ENCODE measurements around the gene CTDP1.
"Not testable (repeated sequence)": the region's sequence is repeated elsewhere in the genome, so short reads cannot be mapped to it uniquely, and the experiment has no call there.

CTDP1 gene

DNA sequence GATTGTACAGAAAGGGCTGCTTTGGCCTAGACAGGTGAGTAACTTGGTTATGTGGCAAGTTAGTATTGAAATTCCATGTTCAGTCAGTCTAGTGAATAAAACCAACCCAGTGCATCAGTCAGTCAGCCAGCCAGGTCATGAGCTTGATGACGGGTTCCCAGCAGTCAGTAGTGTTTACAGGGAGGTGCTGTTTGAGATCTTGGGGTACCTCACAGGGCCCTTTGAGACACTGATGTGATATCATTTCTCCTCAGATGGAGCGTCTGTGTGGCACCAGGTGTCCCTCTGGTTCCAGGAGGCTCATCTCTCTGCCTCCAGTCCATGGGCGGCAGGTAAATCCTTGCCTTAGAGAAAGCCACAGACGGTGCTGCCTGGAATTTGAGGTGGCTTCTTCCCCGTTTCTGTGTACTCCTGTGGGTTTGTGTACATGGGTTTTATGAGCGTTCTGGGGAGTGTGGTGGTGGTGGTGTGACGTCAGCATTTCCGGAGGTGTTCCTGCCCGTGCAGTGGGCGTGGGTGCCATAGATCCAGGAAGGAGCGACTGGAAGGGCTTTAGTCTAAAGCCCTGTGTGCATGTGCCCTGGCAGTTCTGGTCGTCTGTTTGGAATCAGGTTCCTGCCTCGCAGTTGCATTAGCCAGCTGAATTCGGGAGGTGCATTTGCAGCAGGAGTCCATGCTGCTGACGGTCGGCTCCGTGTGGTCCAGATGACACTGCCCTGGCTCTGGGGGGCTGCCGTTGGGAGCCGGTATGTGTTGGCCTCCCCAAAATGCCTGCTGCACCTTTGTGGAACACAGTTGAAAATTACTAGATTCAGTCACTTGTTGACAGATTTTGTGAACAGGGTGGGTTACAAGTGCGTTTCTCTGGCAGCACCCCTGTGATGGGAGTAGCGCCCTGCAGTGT lies 2.1 kb downstream of the CTDP1 start:
- DNase-seq (ENCODE audit: low read depth): no peak

DNA sequence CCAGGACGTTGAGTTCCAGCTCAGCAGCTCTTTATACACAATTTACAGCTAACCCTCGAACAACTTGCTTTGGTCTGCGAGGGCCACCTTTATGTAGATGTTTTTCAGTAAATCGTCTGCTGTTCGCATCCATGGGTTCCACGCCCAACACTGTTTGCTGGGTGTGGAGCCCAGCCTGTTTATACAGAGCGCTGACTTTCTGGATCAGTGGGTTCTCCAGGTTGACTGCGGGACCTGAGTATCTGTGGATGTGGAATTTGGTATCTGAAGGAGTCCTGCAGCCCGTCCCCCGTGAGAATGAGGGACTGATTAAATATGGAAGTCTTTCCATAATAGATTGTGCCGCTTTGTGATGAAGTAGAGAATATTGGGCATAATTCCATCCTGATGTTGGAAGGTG lies 2.9 kb downstream of the CTDP1 start:
- DNase-seq (ENCODE audit: low read depth): no peak

DNA sequence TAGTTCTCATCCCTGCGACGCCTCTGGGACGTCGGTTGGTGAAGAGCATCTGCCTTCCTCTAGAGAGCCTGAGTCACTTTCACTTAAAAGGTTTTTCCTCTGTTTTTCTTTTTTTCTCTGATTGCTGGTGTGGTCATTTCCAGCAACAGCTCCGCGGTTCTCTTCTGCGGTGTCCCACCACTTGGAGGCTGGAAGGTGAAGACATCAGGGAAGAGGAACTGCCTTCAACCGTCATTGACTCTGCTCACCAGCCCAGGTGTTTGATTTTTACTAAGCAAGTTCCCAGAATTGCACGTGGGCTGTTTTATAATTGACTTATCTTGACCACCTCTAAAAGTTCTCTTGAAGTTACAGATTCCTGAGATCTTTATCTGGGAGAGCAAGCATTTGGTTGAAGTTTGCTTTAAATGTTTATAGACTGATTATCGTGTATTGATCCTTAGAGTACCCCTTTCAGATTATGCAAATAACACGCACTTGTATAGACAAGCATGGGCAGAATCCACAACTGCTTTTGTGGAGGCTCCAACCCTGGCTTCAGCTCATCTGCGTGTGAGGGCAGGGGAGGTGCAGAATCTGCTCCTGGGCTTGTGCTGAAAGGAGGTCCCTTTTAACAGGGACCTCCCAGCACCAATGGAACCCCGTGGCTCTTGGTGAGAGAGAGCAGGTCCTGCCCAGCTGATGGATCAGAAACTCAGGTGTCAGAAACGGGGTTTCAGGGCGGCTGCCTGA lies 3.5 kb downstream of the CTDP1 start:
- DNase-seq (ENCODE audit: low read depth): no peak

DNA sequence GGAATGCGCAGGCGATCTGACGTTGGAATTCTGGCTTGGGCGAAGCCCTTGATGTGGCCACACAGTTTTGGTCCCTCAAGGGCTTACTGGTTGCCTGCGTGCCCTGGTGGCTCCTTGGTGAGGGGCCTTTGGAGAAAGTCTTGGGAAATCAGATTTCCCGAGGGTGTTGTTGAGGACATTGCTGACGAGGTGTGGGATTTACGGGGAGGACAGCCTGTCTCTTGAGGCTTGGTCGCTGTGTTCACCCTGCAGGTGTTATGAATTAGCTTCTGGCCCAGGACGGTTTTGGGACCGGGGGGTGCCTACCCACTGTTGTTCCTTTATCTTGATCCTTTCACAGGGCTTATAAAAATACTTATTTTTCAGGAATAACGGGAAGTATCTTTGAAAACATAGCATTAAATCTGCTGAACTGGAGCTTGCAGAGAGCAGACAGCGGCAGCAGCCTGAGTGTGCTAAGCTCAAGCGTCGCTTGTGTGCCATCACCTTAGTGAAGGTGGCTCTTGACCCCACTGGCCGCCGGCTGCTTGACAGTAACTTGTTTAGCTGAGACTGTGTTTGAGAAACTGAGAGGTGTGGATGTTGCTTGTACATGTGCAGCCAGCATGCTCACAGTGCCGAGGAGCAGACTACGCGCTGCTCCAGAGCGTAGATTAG lies 4.2 kb downstream of the CTDP1 start:
- no peak for DNase-seq (ENCODE audit: low read depth)

DNA sequence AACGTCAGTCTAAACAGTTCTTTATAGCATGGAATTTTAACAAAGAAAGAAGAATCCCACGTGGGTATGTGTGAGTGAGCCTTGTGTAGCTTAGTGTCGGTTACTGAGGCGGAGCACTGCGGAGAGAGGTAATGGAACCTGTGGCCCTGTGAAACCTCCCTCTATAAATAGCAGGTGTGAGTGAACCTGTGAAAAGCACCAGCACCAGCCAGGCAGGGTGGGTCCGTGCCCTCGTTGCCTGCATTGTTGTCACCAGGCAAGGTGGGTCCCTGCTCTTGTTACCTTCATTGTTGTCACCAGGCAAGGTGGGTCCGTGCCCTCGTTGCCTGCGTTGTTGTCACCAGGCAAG lies 4.7 kb downstream of the CTDP1 start:
- DNase-seq (ENCODE audit: low read depth): no peak

DNA sequence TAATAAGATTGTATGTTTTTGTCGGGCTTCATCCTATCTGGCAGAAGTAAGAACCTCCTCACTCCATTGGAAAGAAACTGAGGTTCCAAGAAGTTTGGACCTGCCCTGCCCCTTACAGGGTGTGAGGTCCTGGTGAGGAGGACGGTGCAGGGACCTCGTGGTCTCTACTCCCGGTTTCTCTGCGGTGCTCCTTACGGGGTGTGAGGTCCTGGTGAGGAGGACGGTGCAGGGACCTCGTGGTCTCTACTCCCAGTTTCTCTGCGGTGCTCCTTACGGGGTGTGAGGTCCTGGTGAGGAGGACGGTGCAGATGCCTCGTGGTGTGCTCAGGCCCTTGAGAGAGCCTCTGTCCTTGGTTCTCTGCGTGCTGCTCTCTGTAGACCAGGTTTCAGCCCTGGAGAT lies 5.2 kb downstream of the CTDP1 start:
- DNase-seq (ENCODE audit: low read depth): no peak

DNA sequence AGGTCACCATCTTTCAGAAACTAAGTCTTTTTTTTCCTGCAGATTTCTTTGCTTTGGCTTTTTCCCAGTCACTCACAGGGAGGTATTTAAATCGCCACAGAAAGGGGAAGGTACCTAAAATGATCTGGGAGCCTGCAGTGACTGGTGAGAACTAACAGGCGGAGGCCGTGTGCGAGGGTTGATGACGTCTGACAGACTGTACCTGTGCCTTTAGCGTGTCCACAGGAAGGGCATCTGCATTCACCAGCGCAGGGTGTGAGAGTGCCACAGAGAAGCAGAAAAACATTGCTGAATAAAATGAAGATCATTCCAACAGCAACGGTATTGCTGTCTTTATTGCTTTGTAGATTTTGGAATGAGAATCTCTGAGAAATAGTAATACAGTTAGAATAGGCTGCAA lies 5.7 kb downstream of the CTDP1 start:
- DNase-seq (ENCODE audit: low read depth): no peak

DNA sequence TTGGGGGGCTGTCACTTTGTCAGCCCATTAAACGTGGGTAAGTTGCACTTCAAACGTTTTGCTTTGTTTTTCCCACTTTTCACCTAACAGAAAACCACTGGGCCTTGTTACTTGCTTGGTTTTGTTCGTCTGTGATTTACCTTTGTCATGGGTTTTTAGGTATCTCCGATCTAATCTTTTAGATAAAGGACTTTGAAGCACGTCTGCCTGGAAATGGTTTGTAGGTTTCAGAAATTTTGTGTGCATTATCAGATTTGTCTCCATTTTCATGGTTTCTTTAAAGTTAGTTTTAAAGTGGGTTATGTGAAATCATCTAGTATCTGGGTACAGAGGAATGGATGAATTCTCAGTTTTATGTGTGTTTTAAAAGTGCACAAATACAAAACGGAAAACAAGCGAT lies 6.4 kb downstream of the CTDP1 start:
- DNase-seq (ENCODE audit: low read depth): no peak

DNA sequence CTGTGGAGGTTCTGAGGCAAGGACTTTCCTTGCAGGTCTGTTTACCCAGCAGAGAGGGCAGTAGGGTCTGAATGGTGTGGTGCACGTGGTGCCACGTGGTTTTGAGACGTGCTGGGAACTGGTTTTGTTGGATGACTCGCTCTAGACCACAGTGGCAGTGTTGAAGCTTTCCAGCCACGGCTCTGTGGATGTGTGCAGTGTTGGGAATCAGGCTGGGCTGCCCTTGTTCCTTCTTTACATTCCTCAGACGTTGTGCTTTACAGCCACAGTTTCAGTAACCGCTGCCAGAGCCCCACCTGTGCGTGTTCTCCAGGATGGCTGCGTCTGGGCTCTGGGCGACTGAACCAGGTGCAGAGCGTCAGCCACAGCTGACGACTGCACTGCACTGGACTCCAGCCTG lies 8.2 kb downstream of the CTDP1 start:
- DNase-seq (ENCODE audit: low read depth): no peak

DNA sequence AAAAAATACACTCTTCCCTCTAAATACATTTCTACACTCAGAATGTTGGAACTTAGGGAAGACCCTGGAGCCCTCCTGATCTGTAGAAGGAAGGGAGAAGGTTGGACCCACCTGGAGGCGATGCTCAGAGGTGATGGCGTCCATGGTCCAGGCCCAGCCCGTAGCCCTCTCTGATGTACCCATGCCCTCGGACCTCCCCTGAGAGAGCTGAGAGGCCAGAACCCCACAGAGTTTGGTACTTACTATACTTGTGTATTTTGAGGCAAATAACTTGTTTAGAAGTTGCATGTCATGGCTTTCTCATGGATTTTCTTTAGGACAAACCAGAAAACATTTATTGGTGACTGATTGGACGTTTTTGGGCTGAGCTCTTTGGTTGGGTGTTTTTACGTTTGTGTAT lies 10.5 kb downstream of the CTDP1 start:
- DNase-seq (ENCODE audit: low read depth): no peak

DNA sequence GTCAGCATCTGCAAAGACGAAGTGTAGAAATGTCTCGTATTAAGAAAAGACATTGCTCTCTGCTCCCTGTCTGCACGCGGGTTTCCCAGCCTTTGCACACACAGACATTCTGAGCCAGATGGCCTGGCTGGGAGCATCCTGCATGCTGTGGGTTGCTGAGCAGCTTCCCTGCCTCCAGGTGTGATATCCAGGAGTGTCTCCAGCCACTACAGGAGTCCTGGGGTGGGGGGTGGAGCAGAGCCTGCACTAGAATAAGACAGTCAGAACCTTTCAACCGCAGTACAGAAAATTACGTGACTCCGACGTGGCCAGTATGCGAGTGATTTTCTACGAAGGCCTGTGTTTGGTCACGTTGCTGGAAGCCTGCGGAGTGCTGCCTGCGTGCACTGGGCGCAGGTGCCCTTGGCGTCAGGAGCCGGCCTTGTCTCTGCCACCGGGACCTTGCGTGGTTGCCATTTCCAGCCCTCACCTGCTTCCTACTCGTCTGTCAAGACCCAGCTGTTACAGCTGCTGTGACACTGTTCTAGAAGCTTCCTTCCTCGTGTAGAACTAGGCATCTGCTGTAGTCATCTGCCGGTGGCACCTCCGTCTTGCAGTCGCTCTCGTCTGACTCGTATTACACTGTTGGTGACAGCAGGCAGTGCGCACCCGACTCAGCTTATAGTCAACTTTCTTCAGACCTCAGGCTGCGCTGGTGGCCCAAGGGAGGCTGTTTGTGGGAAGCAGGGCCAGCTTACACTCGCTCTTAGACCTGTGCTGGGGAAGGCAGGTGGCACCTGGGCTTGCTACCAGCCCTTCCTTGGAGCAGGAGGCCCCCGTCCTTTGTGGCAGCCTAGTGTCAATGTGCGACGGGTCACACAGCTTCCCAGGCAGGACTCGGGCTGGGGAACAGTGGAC lies 11.2 kb downstream of the CTDP1 start:
- no peak for DNase-seq (ENCODE audit: low read depth)

DNA sequence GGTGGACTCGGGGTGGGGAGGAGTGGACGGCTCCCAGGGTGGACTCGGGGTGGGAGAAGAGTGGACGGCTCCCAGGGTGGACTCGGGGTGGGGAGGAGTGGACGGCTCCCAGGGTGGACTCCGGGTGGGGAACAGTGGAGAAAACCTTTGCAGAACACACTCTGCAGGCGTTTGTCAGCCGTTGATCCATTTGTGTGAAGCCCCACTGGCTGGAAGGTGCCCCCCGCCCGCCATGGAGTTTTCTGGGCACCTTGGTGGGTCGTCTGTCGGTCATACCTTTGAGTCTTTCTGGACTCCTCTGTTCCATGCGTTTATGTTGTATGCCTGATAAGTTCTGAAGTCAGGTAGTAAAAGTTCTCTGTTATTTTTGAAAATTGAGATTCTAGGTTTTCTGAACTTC lies 12.5 kb downstream of the CTDP1 start:
- DNase-seq (ENCODE audit: low read depth): no peak

DNA sequence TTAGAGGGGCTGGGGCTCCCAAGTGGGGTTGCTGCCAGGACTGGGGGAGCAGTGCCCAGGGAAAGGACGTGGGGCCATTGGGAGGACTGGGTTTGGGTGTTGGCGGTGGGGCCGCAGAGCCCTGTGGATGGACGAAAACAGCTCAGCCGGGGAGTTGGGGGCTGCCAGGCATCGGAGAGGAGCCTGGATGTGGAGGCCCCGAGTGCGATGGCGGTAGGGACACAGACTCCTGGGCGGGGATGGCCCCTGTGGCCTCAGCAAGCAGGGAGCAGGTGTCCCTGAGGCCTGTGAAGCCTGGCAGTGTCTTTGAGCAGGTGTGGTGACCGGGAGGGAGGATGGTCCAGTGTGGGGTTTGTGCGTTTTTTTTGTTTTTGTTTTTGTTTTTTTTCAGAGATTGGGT lies 13.3 kb downstream of the CTDP1 start:
- DNase-seq (ENCODE audit: low read depth): no peak

DNA sequence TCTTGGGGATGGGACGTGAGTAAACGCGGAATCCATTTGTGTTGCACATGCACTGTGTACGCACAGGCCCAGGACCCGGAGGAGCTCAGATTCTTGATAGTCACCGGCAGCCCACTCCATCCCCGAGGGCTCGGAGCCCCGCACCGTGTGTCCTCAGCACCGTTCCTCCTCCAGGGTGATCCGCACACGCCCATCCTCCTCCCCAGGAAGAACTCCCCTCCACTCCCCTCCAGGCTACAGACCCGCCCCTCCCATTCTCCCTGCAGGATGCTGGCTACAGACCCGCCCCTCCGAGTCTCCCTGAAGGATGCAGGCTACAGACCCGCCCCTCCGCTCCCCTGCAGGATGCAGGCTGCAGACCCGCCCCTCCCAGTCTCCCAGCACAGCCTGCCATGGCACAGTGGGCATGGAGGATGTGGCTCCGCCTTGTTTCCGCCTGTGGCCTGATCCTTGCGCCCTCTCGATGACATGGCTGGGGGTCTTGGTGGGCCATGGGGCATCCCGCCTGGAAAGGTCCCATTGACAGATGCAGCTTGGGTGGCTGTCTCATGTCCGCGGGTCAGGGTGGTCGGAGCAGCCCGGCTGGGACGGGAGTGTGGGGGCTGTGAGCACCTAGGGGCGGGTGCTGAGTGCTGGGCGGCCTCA lies 14.1 kb downstream of the CTDP1 start:
- DNase-seq (ENCODE audit: low read depth): no peak

DNA sequence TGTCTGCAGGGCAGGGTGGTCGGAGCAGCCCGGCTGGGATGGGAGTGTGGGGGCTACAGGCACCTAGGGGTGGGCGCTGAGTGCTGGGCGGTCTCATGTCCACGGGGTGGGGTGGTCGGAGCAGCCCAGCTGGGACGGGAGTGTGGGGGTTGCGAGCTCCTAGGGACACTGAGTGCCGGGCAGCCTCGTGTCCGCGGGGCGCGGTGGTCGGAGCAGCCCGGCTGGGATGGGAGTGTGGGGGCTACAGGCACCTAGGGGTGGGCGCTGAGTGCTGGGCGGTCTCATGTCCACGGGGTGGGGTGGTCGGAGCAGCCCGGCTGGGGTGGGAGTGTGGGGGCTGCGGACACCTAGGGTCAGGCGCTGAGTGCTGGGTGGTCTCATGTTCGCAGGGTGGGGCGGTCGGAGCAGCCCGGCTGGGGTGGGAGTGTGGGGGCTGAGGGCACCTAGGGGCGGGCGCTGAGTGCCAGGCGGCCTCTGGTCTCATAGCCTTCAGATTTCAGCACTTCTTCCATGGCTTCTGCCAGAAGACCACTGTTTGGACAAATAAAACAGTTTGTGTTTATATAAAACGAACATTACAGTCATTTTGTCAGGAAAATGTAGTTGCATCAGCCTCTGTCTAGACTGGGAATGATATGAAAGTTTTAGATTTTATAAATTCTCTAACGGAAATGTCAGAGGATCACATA lies 14.7 kb downstream of the CTDP1 start:
- not testable (repeated sequence) for DNase-seq (ENCODE audit: low read depth)

DNA sequence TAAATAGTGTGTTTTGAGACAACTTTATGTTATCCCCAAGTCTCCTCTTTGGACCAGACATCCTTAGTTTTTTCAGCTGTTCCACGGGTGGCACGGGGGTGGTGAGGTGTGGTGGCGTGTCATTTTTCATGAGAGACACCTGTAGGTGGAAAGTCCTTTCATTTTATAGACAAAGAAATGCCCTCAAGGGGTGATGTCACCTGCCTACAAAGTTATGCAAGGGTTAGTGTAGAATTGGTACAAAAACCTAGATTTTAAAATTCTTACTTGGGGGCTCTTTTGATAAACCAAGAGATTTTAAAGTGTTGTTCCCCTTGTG lies 15.3 kb downstream of the CTDP1 start:
- no peak for DNase-seq (ENCODE audit: low read depth)

DNA sequence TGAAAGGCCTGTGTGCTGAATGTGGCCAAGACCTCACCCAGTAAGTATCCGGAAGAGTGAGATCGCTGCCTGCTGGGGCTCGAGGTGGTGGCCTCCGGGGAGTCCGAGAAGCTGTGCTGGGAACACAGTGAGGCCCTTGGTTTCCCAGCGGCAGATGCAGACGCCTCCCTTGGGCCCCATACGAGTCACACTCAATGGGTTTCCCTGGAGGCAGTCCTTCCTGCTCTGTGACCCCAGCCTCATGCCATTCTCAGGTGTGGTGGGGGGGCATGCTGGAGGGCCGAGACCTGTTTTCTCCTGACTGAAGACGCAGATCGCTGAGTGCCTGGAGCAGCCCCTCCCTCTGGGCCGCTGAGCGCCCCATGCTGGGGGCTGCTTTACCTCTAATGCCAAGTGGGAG lies 15.7 kb downstream of the CTDP1 start:
- no peak for DNase-seq (ENCODE audit: low read depth)

DNA sequence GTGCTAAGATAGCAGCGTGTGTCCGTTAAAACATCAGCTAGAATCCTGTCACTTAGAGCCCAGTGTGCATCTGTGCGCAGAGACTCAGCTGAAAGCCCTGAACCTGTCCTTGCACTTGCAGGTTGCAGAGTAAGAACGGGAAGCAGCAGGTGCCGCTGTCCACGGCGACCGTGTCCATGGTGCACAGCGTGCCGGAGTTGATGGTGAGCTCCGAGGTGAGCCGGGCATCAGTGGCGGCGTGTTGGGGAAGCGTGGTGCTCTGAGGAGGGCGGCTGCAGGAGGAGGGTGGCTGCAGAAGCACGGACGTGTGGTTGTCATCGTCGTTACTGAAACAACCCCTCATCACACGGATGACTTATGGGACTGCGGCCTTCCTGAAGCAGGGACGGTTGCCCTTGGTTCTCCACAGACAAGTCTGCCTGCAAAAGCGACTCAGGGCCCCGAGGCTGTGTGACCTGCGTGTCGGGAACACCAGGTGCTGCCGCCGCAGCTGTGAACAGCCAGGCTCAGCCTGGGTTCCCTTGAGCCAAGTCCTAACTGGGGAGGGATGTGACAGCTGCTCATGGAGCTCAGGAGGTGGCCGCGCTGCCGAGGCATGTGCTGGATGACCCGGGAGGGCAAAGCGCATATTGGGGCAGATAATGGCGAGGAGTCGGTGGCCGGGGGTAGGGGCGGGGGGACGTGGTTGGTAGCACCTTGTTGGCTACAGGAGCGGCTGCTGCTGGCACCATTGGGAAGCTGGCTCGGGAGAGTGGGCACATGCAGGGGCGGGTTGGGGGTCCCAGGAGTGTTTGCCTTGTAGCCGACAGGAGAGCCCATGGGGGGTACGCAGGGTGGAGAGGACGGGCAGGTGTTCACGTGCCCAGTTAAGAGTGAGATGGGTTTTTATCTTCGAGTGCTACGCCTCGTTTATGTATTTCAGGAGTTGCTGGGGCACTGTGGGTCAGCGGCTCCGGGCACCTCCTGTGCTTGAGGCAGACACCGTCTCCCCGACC lies 16.6 kb downstream of the CTDP1 start:
- no peak for DNase-seq (ENCODE audit: low read depth)

DNA sequence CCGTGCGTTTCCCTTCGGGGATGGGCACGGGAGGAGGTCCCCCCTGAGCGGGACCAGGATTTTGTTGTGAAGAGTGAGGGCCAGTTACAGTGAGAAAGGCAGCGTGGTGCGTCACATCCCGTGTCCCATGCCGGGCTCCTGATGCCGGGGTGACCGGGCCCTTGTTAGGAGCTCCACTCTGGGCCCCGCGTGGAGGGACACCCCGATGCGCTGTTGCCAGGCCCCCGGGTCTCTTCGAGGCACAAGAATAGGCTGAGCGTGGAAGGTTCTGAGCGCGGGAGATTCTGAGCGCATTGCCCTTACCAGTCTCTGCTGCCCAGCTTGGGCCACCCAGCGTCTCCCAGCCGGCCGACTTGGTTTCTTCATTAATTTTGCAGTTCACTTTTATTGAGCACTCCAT lies 17.6 kb downstream of the CTDP1 start:
- no peak for DNase-seq (ENCODE audit: low read depth)

DNA sequence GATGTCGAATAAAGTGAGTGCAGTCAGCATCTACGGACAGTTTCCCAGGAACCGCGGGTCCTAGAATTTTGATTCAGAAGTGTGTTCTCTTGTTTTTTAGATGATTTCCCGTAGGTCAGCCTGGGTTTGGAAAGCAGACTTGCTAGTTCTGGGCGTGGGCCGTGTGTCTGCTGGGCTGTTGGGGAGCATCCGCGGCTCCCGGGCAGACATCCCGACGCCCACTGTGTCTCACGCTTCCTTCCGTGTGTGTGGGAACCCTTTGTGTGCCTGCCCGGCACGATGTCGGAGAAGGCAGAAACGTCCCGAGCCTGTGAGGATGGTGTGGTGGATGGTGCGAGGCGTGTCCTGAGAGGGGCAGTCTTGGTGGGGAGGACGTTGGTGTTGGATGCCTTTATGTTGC lies 18.4 kb downstream of the CTDP1 start:
- no peak for DNase-seq (ENCODE audit: low read depth)
